Measurements from ENCODE around the gene SLC38A3.
A peak's percentile ranks its signal among the peaks of the same experiment; 100 is the strongest.

The SLC38A3 gene

GRCh38 chr3:50267280-50267913 is 62.3 kb downstream of the SLC38A3 start:
- DNase-seq (ENCODE audit: low spot score), result peak; percentile 72

- DNase-seq (ENCODE audit: low spot score), result no peak
These were observed 63.2 kb downstream of the SLC38A3 start for GRCh38 chr3:50268276-50268675.

- peak; percentile 66 for DNase-seq (ENCODE audit: low spot score)
These were observed 63.8 kb downstream of the SLC38A3 start, which contains the start of gene SEMA3B for GRCh38 chr3:50268703-50269451. Gene SEMA3B, plus strand, starts transcription at chr3:50269147. Its CDS starts 94 bp downstream, at chr3:50269241.

DNA sequence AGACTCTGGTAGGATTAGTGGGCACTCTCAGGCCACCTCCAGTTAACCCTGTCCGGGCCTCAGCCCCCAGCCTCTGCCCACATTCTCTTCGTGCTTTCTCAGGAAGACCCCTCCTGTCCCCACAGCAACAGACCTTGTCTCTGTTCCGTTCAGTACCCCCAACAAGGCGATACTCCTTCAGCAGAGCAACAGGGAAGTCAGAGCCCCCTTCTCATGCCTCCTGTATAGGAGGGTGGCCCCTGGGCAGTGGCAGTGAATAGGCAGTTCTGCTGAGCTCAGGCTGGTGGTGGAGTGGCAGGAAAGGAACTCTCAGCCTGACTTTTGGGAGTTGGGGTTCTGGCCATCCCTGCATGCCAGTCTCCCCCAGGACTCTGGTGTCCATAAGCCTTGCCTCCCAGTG is 64.4 kb downstream of the SLC38A3 start:
- no peak for DNase-seq (ENCODE audit: low spot score)

DNA sequence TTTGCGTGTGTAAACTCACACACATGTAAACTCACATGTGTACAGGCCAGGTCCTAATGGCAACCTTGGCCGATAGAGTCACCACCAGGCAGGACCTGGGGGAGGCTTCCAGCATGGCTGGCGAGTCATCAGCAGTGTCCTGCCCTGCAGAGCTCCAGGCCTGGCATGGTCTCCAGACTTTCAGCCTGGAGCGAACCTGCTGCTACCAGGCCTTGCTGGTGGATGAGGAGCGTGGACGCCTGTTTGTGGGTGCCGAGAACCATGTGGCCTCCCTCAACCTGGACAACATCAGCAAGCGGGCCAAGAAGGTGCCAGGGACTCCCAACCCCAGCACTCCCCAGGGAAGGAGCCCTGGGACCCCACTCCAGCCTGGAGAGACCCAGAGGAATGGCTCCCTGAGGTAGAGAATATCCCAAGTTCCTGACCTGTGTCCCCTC is 64.9 kb downstream of the SLC38A3 start:
- no peak for DNase-seq (ENCODE audit: low spot score)

DNA sequence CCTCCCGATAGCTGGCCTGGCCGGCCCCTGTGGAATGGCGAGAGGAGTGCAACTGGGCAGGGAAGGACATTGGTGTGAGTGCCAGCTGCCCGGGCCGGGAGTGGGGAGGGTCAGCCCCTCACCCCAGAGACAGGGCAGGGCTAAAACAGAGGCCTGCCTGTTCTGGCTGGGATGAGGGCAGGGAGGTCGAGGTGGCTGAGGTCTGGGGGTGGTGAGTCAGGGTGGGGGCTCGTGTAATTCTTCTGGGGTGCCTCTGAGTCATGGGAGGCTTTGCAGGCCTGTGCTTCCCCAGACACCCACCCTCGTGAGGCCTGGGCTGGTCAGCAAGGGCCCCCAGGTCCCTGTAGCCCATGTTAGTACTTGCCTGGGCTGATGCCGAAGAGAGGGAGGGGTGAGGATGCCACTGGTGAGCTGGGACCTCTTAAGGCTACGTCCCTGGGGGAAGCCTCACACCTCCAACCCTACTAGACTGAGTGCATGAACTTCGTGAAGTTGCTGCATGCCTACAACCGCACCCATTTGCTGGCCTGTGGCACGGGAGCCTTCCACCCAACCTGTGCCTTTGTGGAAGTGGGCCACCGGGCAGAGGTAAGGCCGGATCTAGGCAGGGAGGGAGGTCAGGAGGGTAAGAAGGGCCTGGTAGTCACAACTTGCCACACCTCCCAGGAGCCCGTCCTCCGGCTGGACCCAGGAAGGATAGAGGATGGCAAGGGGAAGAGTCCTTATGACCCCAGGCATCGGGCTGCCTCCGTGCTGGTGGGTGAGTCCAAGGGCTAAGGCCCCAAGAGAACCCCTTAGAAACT is 65.6 kb downstream of the SLC38A3 start:
- DNase-seq (ENCODE audit: low spot score), result no peak

Data from putamen (tissue), 1 donor.